Vagina (tissue), 2 donors: Measurements from ENCODE around the gene HEATR3.

Experiments
- POLR2A ChIP-seq, 2 donors: fragments of 450-650 bp; IDR thresholded peaks; one replicate each; pipeline ENCODE4 v1.6.1; 2017; ENCODE audit warnings: antibody characterized with exemption in 2 of 2, mild to moderate bottlenecking in 2 of 2, moderate library complexity in 2 of 2
- POLR2AphosphoS5 ChIP-seq, 2 donors: sonication (generic); formaldehyde crosslinking; IDR thresholded peaks; one replicate each; pipeline ENCODE4 v1.9.0; 2017; ENCODE audit warnings: antibody characterized with exemption in 2 of 2, mild to moderate bottlenecking in 2 of 2, low read depth in 1 of 2; ENCODE audit not compliant: insufficient read depth in 1 of 2
- TF ChIP-seq, protein P1 (sequence below), 3 experiments: fragments of 450-650 bp in 2 of 3; fragments of 200-600 bp in 1 of 3; sonication (generic) in 1 of 3; IDR thresholded peaks; one replicate each; pipeline ENCODE4 v1.5.1; 2017 to 2019; ENCODE audit warnings: antibody characterized with exemption in 3 of 3, mild to moderate bottlenecking in 2 of 3, moderate library complexity in 2 of 3

DNA sequence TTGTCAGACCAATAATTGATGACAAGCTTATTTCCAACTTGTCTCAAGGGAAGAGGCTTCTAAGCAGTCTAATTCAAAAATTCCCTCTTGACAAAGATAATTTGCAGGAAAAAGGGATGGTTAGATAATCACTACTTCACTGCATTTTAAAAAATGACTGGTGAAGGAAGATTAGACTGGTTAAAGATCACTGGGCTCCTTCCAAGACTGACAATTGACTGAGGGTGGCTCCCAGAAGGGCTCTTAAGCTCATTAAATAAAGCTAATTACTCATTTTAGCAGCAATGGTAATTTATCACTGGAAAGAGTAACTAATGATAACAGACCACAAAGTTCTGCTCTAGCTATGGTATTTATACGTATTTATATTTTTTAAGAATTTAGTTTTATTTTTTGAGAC lies 4.4 kb upstream of the HEATR3 start:
- TF ChIP-seq, protein P1, sequence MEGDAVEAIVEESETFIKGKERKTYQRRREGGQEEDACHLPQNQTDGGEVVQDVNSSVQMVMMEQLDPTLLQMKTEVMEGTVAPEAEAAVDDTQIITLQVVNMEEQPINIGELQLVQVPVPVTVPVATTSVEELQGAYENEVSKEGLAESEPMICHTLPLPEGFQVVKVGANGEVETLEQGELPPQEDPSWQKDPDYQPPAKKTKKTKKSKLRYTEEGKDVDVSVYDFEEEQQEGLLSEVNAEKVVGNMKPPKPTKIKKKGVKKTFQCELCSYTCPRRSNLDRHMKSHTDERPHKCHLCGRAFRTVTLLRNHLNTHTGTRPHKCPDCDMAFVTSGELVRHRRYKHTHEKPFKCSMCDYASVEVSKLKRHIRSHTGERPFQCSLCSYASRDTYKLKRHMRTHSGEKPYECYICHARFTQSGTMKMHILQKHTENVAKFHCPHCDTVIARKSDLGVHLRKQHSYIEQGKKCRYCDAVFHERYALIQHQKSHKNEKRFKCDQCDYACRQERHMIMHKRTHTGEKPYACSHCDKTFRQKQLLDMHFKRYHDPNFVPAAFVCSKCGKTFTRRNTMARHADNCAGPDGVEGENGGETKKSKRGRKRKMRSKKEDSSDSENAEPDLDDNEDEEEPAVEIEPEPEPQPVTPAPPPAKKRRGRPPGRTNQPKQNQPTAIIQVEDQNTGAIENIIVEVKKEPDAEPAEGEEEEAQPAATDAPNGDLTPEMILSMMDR (IDR thresholded peaks at IDR 0.05) = no peak
- TF ChIP-seq POLR2AphosphoS5 (IDR thresholded peaks at IDR 0.05; ENCODE audit: insufficient read depth in 1 of 2, low read depth in 1 of 2) (no peak), POLR2A (IDR thresholded peaks at IDR 0.05) (no peak)
